MM.1S (cell line): ENCODE measurements around the gene ATP2B1.

ENCODE experiments used
- EZH2 ChIP-seq: fragments of 300-600 bp; sonication (generic); optimal IDR thresholded peaks from 2 replicates; pipeline ENCODE3; 2017; ENCODE audit warnings: low read depth, mild to moderate bottlenecking, antibody characterized with exemption, low read length, mixed read lengths
- TF ChIP-seq, protein P1 (sequence below): fragments of 300-600 bp; sonication (generic); IDR thresholded peaks from 2 replicates; pipeline ENCODE4 v1.5.1; 2016; ENCODE audit warnings: antibody characterized with exemption, low read length, mixed read lengths

DNA sequence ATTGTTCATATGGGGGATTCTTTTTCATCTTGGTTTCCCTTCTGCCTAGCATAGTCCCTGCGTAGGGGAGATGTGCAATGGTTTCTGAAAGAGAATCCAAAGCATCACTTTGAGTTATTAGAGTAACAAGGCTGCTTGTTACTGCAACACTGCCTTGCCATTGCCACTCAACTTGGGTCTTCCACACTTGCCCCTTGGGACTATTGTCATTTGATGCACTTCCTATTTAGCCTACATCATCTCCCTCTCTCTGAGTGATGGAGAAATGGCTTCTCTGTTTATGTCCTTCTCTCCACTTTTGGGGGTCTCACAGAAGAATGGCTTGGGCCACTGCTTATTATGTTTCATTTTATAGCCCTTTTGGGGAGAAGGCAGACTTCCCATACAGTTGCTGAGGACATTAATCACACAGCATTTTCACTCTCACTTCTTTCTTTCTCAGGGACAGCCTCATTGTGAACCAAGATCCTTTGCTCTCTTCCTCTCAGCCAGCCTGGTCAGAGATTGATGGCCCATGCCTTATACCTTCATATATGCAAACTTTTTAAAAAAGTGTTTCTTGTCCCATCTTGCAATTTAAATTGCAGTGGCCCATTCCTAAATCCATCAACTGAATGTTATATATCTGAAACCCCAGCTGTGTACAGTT lies 131.9 kb downstream of the ATP2B1 start:
- TF ChIP-seq, protein P1, sequence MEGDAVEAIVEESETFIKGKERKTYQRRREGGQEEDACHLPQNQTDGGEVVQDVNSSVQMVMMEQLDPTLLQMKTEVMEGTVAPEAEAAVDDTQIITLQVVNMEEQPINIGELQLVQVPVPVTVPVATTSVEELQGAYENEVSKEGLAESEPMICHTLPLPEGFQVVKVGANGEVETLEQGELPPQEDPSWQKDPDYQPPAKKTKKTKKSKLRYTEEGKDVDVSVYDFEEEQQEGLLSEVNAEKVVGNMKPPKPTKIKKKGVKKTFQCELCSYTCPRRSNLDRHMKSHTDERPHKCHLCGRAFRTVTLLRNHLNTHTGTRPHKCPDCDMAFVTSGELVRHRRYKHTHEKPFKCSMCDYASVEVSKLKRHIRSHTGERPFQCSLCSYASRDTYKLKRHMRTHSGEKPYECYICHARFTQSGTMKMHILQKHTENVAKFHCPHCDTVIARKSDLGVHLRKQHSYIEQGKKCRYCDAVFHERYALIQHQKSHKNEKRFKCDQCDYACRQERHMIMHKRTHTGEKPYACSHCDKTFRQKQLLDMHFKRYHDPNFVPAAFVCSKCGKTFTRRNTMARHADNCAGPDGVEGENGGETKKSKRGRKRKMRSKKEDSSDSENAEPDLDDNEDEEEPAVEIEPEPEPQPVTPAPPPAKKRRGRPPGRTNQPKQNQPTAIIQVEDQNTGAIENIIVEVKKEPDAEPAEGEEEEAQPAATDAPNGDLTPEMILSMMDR, result no peak
- TF ChIP-seq EZH2, result no peak
